TTC549 (cell line): ENCODE results near the gene TMC5.

ENCODE experiments used
- FAIRE-seq: peaks from 2 replicates; lab custom pipeline; 2012; peaks lifted over from hg19 to GRCh38; lab: Jason Lieb, UNC

The TMC5 gene

GRCh38 chr16:19460397-19460796, 42.7 kb downstream of the TMC5 start:
- FAIRE-seq, result no peak

- no peak for FAIRE-seq
Measured at GRCh38 chr16:19463468-19464315, 46.0 kb downstream of the TMC5 start.

- FAIRE-seq, result no peak
Measured at GRCh38 chr16:19468300-19468699, 50.6 kb downstream of the TMC5 start.

- FAIRE-seq, result no peak
Measured at GRCh38 chr16:19472482-19472881, 54.8 kb downstream of the TMC5 start.

GRCh38 chr16:19474617-19475016, 56.9 kb downstream of the TMC5 start:
- no peak for FAIRE-seq

GRCh38 chr16:19478505-19478904, 60.8 kb downstream of the TMC5 start:
- no peak for FAIRE-seq

GRCh38 chr16:19479302-19479721, 61.6 kb downstream of the TMC5 start:
- no peak for FAIRE-seq

- FAIRE-seq, result no peak
Measured at GRCh38 chr16:19481296-19481695, 63.6 kb downstream of the TMC5 start.

- FAIRE-seq, result no peak
Measured at GRCh38 chr16:19481769-19482168, 64.1 kb downstream of the TMC5 start.

GRCh38 chr16:19482291-19482690, 64.6 kb downstream of the TMC5 start:
- no peak for FAIRE-seq

GRCh38 chr16:19484096-19484495, 66.4 kb downstream of the TMC5 start:
- no peak for FAIRE-seq

- FAIRE-seq, result no peak
Measured at GRCh38 chr16:19485611-19486010, 67.9 kb downstream of the TMC5 start.

GRCh38 chr16:19486051-19486450, 68.4 kb downstream of the TMC5 start:
- no peak for FAIRE-seq

GRCh38 chr16:19486750-19487325, 69.2 kb downstream of the TMC5 start:
- FAIRE-seq, result no peak

- FAIRE-seq, result no peak
Measured at GRCh38 chr16:19488213-19488640, 70.5 kb downstream of the TMC5 start.

- FAIRE-seq, result no peak
Measured at GRCh38 chr16:19490619-19491018, 72.9 kb downstream of the TMC5 start.

GRCh38 chr16:19497176-19497575, 79.5 kb downstream of the TMC5 start:
- no peak for FAIRE-seq

GRCh38 chr16:19499006-19499405, 81.3 kb downstream of the TMC5 start:
- no peak for FAIRE-seq

- no peak for FAIRE-seq
Measured at GRCh38 chr16:19499481-19499880, 81.8 kb downstream of the TMC5 start.

- no peak for FAIRE-seq
Measured at GRCh38 chr16:19502395-19503131, 84.9 kb downstream of the TMC5 start.

- no peak for FAIRE-seq
Measured at GRCh38 chr16:19503461-19504075, 85.9 kb downstream of the TMC5 start.

- no peak for FAIRE-seq
Measured at GRCh38 chr16:19505600-19506303, 88.1 kb downstream of the TMC5 start.
